ENCODE measurements around the gene XYLT1. TPM values are rescaled to one million over a fixed set of nuclear protein-coding genes. Genes with fewer than 3 reads are reported as not detected.

Gene XYLT1
- total RNA-seq, 3 donors from 2014 or later = 23.1 to 44.0 (median 34.1) TPM

GRCh38 chr16:17334096-17334495, 136.7 kb downstream of the XYLT1 start:
- no peaks in the 10 kb centered on the region for H3K36me3 ChIP-seq (ENCODE audit: low read depth)
- H3K9me3 ChIP-seq = no peaks in the 10 kb centered on the region
- DNase-seq (no peak), ATAC-seq (peak; percentile 24)
- intact Hi-C loops (cut with DNase I, micrococcal nuclease) = no loop called here
- no peaks in the 10 kb centered on the region for H3K4me1 ChIP-seq (ENCODE audit: low read depth)
- TF ChIP-seq CTCF (IDR thresholded peaks at IDR 0.05) = no peak
- H3K4me3 ChIP-seq = no peak overlapping the region

GRCh38 chr16:17333229-17333628, 137.5 kb downstream of the XYLT1 start:
- Histone ChIP-seq H3K9me3 (no peaks in the 10 kb centered on the region), H3K4me3 (no peak overlapping the region)
- intact Hi-C loops (cut with DNase I, micrococcal nuclease) = no loop called here

GRCh38 chr16:17331991-17332390, 138.8 kb downstream of the XYLT1 start:
- ATAC-seq = no peak
- Histone ChIP-seq H3K9me3 (no peaks in the 10 kb centered on the region), H3K4me1 (ENCODE audit: low read depth) (peaks cover 6% of the 10 kb centered on the region), H3K36me3 (ENCODE audit: low read depth) (no peaks in the 10 kb centered on the region), H3K4me3 (no peak overlapping the region)
- DNase-seq = no peak
- intact Hi-C loops (cut with DNase I, micrococcal nuclease) = no loop called here
- no peak for TF ChIP-seq CTCF (IDR thresholded peaks at IDR 0.05)

More at GRCh38 chr16:17333229-17333628, 137.5 kb downstream of the XYLT1 start:
- Histone ChIP-seq H3K36me3 (ENCODE audit: low read depth) (no peaks in the 10 kb centered on the region), H3K4me1 (ENCODE audit: low read depth) (peaks cover 6% of the 10 kb centered on the region)
- ATAC-seq (no peak), DNase-seq (no peak)
- no peak for TF ChIP-seq CTCF (IDR thresholded peaks at IDR 0.05)

GRCh38 chr16:17331071-17331607, 139.6 kb downstream of the XYLT1 start:
- TF ChIP-seq CTCF (IDR thresholded peaks at IDR 0.05) = no peak
- Histone ChIP-seq H3K4me3 (no peak overlapping the region), H3K9me3 (no peaks in the 10 kb centered on the region), H3K4me1 (ENCODE audit: low read depth) (peaks cover 6% of the 10 kb centered on the region), H3K36me3 (ENCODE audit: low read depth) (no peaks in the 10 kb centered on the region)
- ATAC-seq = peak; percentile 2
- intact Hi-C loops (cut with DNase I, micrococcal nuclease) = no loop called here
- DNase-seq = peak in 1 of 3 donors; percentile 58

GRCh38 chr16:17330044-17330443, 140.7 kb downstream of the XYLT1 start:
- Histone ChIP-seq H3K4me3 (no peak overlapping the region), H3K4me1 (ENCODE audit: low read depth) (peaks cover 6% of the 10 kb centered on the region), H3K36me3 (ENCODE audit: low read depth) (no peaks in the 10 kb centered on the region), H3K9me3 (no peaks in the 10 kb centered on the region)
- peak; percentile 63 for ATAC-seq
- no peak for DNase-seq
- intact Hi-C loops (cut with DNase I, micrococcal nuclease) = no loop called here
- no peak for TF ChIP-seq CTCF (IDR thresholded peaks at IDR 0.05)

GRCh38 chr16:17329391-17329790, 141.4 kb downstream of the XYLT1 start:
- H3K36me3 ChIP-seq (ENCODE audit: low read depth) = no peaks in the 10 kb centered on the region
- intact Hi-C loops (cut with DNase I, micrococcal nuclease) = no loop called here
- H3K4me1 ChIP-seq (ENCODE audit: low read depth) = peaks cover 6% of the 10 kb centered on the region
- ATAC-seq (peak; percentile 68), DNase-seq (no peak)
- no peak overlapping the region for H3K4me3 ChIP-seq
- no peaks in the 10 kb centered on the region for H3K9me3 ChIP-seq
- TF ChIP-seq CTCF (IDR thresholded peaks at IDR 0.05) = no peak
